ENCODE data around the gene RHEBL1. TPM values are rescaled to one million over a fixed set of nuclear protein-coding genes. Genes with fewer than 3 reads are reported as not detected.
A peak's percentile ranks its signal among the peaks of the same experiment; 100 is the strongest.

The RHEBL1 gene
- total and polyA plus RNA-seq, 11 donors: 0.19 to 2.0 (median 0.43) TPM; not detected in 5

GRCh38 chr12:49032679-49033447, 36.9 kb downstream of the RHEBL1 start:
- TF ChIP-seq POLR2A (IDR thresholded peaks at IDR 0.05) (no peak), CTCF (IDR thresholded peaks at IDR 0.05) (no peak)
- Histone ChIP-seq H3K4me1 (peaks cover 0 to 9% (median 0%) of the 10 kb centered on the region in 12 donors), H3K27me3 (no peaks in the 10 kb centered on the region), H3K36me3 (peaks cover 0 to 99% (median 89%) of the 10 kb centered on the region in 9 donors), H3K4me3 (no peak overlapping the region), H3K9me3 (no peaks in the 10 kb centered on the region), H3K27ac (peak overlapping the region in 1 of 12 donors; percentile 29)
- intact Hi-C loops (cut with DNase I): no loop called here
- peak in 2 of 4 donors; percentile 2 to 4 for ATAC-seq
- 61 to 86% (median 78%) methylated on average over 2 to 3 of the region's 3 CpGs for WGBS, 4 donors
- DNase-seq: no peak

GRCh38 chr12:49032276-49032675, 37.5 kb downstream of the RHEBL1 start:
- Histone ChIP-seq H3K27me3 (no peaks in the 10 kb centered on the region), H3K4me3 (no peak overlapping the region), H3K9me3 (no peaks in the 10 kb centered on the region), H3K36me3 (peaks cover 0 to 99% (median 89%) of the 10 kb centered on the region in 9 donors), H3K4me1 (peaks cover 0 to 9% (median 0%) of the 10 kb centered on the region in 12 donors), H3K27ac (no peak overlapping the region)
- intact Hi-C loops (cut with DNase I): no loop called here
- WGBS, 4 donors: 63 to 87% (median 76%) methylated on average over 4 of the region's 4 CpGs
- DNase-seq (no peak), ATAC-seq (no peak)
- no peak for TF ChIP-seq POLR2A (IDR thresholded peaks at IDR 0.05)
- TF ChIP-seq CTCF (IDR thresholded peaks at IDR 0.05): no peak

- DNase-seq: no peak
- WGBS, 4 donors: 77 to 92% (median 91%) methylated on average over 3 to 8 of the region's 8 CpGs
These were observed 38.1 kb downstream of the RHEBL1 start for GRCh38 chr12:49031573-49032161.

More at GRCh38 chr12:49031573-49032161, 38.1 kb downstream of the RHEBL1 start:
- H3K9me3 ChIP-seq: no peaks in the 10 kb centered on the region
- H3K4me1 ChIP-seq: peaks cover 0 to 9% (median 0%) of the 10 kb centered on the region in 12 donors
- H3K27me3 ChIP-seq: no peaks in the 10 kb centered on the region
- TF ChIP-seq CTCF (IDR thresholded peaks at IDR 0.05) (no peak), POLR2A (IDR thresholded peaks at IDR 0.05) (no peak)
- peaks cover 0 to 99% (median 89%) of the 10 kb centered on the region in 9 donors for H3K36me3 ChIP-seq
- H3K27ac ChIP-seq: peak overlapping the region in 1 of 12 donors; percentile 11
- no peak for ATAC-seq
- no peak overlapping the region for H3K4me3 ChIP-seq
- intact Hi-C loops (cut with DNase I): no loop called here

All from heart left ventricle (tissue), 16 donors.